Activated CD8-positive, alpha-beta memory T cell treated with anti-CD3 and anti-CD28 coated beads, Interleukin-2, amount 50 U/mL, for 24 hours (primary cell): ENCODE data around the gene TEX36.
"Not testable (repeated sequence)": the region's sequence is repeated elsewhere in the genome, so short reads cannot be mapped to it uniquely, and the experiment has no call there.

Experiments
- DNase-seq: peaks from one replicate; pipeline ENCODE4 v3.0.0-alpha.2; 2020; ENCODE audit errors: extremely low read depth

Gene TEX36

GRCh38 chr10:125683063-125683462, at the start of gene TEX36:
Gene TEX36 (minus strand): TSS chr10:125683163. CDS start chr10:125682989, 174 bp downstream.
- no peak for DNase-seq

- DNase-seq = no peak
Measured at GRCh38 chr10:125727436-125727835, 44.5 kb upstream of the TEX36 start.

- no peak for DNase-seq
Measured at GRCh38 chr10:125726914-125727313, 44.0 kb upstream of the TEX36 start.

- no peak for DNase-seq
Measured at GRCh38 chr10:125722811-125723210, 39.8 kb upstream of the TEX36 start.

GRCh38 chr10:125721035-125721434, 38.1 kb upstream of the TEX36 start:
- no peak for DNase-seq

GRCh38 chr10:125720002-125720382, 37.0 kb upstream of the TEX36 start:
- no peak for DNase-seq

GRCh38 chr10:125719173-125720001, 36.4 kb upstream of the TEX36 start, which contains the start of gene EDRF1:
Gene EDRF1 (plus strand): TSS chr10:125719709. CDS start chr10:125719808, 99 bp downstream.
- DNase-seq = peak; percentile 97

- not testable (repeated sequence) for DNase-seq
Measured at GRCh38 chr10:125714728-125715127, 31.8 kb upstream of the TEX36 start.

- no peak for DNase-seq
Measured at GRCh38 chr10:125711110-125711750, 28.3 kb upstream of the TEX36 start.

- no peak for DNase-seq
Measured at GRCh38 chr10:125709553-125710474, 26.9 kb upstream of the TEX36 start.

- no peak for DNase-seq
Measured at GRCh38 chr10:125708971-125709503, 26.1 kb upstream of the TEX36 start.

- DNase-seq = no peak
Measured at GRCh38 chr10:125707541-125708468, 24.8 kb upstream of the TEX36 start.

GRCh38 chr10:125700355-125700911, 17.5 kb upstream of the TEX36 start:
- no peak for DNase-seq

GRCh38 chr10:125699562-125700143, 16.7 kb upstream of the TEX36 start:
- no peak for DNase-seq

- DNase-seq = no peak
Measured at GRCh38 chr10:125698481-125698998, 15.6 kb upstream of the TEX36 start.

GRCh38 chr10:125696884-125697283, 13.9 kb upstream of the TEX36 start:
- not testable (repeated sequence) for DNase-seq

- no peak for DNase-seq
Measured at GRCh38 chr10:125694883-125695282, 11.9 kb upstream of the TEX36 start.

- DNase-seq = no peak
Measured at GRCh38 chr10:125693524-125693847, 10.5 kb upstream of the TEX36 start.

- no peak for DNase-seq
Measured at GRCh38 chr10:125692601-125693523, 9.9 kb upstream of the TEX36 start.
